Common myeloid progenitor, CD34-positive (primary cell): ENCODE measurements around the gene CLSTN2.

Experiments
- CTCF ChIA-PET: fragments of 350-600 bp; sonication (Branson Sonifier 250); formaldehyde crosslinking; loops from one replicate; lab custom pipeline; 2021; ENCODE audit warnings: antibody characterized with exemption; lab: Charles Lee
- POLR2A ChIA-PET: fragments of 350-600 bp; sonication (Branson Sonifier 250); formaldehyde crosslinking; loops from one replicate; lab custom pipeline; 2021; ENCODE audit warnings: antibody characterized with exemption; lab: Charles Lee
- DNase-seq, 3 donors: peaks; one replicate each; pipeline versions ENCODE4 v3.0.0 to v3.0.0-alpha.2; 2013
- H3K27ac ChIP-seq, 2 experiments: 1 replicate in 1 of 2; 2 replicates in 1 of 2; pipeline ENCODE4 v1.7.0; 2013; ENCODE audit warnings: inconsistent platforms in 2 of 2, low read length in 2 of 2, mild to moderate bottlenecking in 2 of 2, low read depth in 1 of 2, moderate library complexity in 1 of 2; ENCODE audit not compliant: severe bottlenecking in 2 of 2, insufficient read depth in 1 of 2, poor library complexity in 1 of 2
- H3K27me3 ChIP-seq, 5 experiments: replicated peaks in 2 of 5; 1 replicate in 3 of 5; 2 replicates in 2 of 5; pipeline versions ENCODE4 v1.6.1 to v1.7.0; 2013; ENCODE audit warnings: low read length in 4 of 5, mild to moderate bottlenecking in 2 of 5, moderate library complexity in 2 of 5, inconsistent platforms in 1 of 5; ENCODE audit not compliant: insufficient read depth in 5 of 5, control insufficient read depth in 4 of 5
- H3K36me3 ChIP-seq, 4 experiments: 1 replicate in 2 of 4; 2 replicates in 2 of 4; pipeline versions ENCODE4 v1.6.1 to v1.7.0; 2013; ENCODE audit warnings: low read length in 3 of 4, control low read depth in 1 of 4, mild to moderate bottlenecking in 1 of 4; ENCODE audit not compliant: control insufficient read depth in 4 of 4, insufficient read depth in 4 of 4
- H3K4me1 ChIP-seq, 4 experiments: 1 replicate in 3 of 4; 2 replicates in 1 of 4; pipeline versions ENCODE4 v1.6.1 to v1.7.1; 2013; ENCODE audit warnings: low read length in 3 of 4, mild to moderate bottlenecking in 3 of 4, control low read depth in 1 of 4, inconsistent platforms in 1 of 4, moderate library complexity in 1 of 4; ENCODE audit not compliant: control insufficient read depth in 4 of 4, insufficient read depth in 4 of 4; ENCODE audit errors: control extremely low read depth in 1 of 4
- H3K4me3 ChIP-seq, 7 experiments: 1 replicate in 4 of 7; 2 replicates in 3 of 7; pipeline versions ENCODE4 v1.5.1 to v1.7.0; 2013; ENCODE audit warnings: mild to moderate bottlenecking in 7 of 7, low read length in 6 of 7, moderate library complexity in 6 of 7, inconsistent platforms in 2 of 7, low read depth in 2 of 7, control low read depth in 1 of 7; ENCODE audit not compliant: insufficient read depth in 4 of 7, control insufficient read depth in 1 of 7; ENCODE audit errors: extremely low read depth in 1 of 7
- H3K9me3 ChIP-seq, 5 experiments: 1 replicate in 4 of 5; 2 replicates in 1 of 5; pipeline versions ENCODE4 v1.6.1 to v1.7.1; 2013; ENCODE audit warnings: low read length in 4 of 5, mild to moderate bottlenecking in 2 of 5, inconsistent platforms in 1 of 5, low read depth in 1 of 5, moderate library complexity in 1 of 5; ENCODE audit not compliant: control insufficient read depth in 4 of 5, insufficient read depth in 2 of 5; ENCODE audit errors: control extremely low read depth in 1 of 5
- WGBS: methylation state at CpG from one replicate; pipeline ENCODE4 v1.1.5; 2013; ENCODE audit not compliant: insufficient coverage; 5-methylcytosine and 5-hydroxymethylcytosine counted together

Gene CLSTN2

GRCh38 chr3:140603766-140604165, 668.8 kb downstream of the CLSTN2 start:
- Histone ChIP-seq H3K36me3 (no peaks in the 10 kb centered on the region), H3K27me3 (no peaks in the 10 kb centered on the region), H3K4me1 (no peaks in the 10 kb centered on the region), H3K4me3 (no peak overlapping the region), H3K27ac (no peak overlapping the region), H3K9me3 (peaks cover 0 to 3% (median 0%) of the 10 kb centered on the region in 5 experiments)
- no peak for DNase-seq
- ChIA-PET CTCF (no interaction called here), POLR2A (no interaction called here)
- WGBS, result no CpG with 5 or more reads among the region's 3 CpGs

- POLR2A ChIA-PET, result no interaction called here
- Histone ChIP-seq H3K27me3 (peaks cover 0 to 2% (median 0%) of the 10 kb centered on the region in 5 experiments), H3K36me3 (no peaks in the 10 kb centered on the region), H3K9me3 (peaks cover 0 to 3% (median 0%) of the 10 kb centered on the region in 5 experiments), H3K27ac (no peak overlapping the region), H3K4me3 (no peak overlapping the region), H3K4me1 (no peaks in the 10 kb centered on the region)
- WGBS, result 90% methylated on average over 2 of the region's 3 CpGs
- no peak for DNase-seq
- CTCF ChIA-PET, result no interaction called here
Measured at GRCh38 chr3:140610544-140610943, 675.6 kb downstream of the CLSTN2 start.

GRCh38 chr3:140614001-140614400, 679.0 kb downstream of the CLSTN2 start:
- ChIA-PET CTCF (no interaction called here), POLR2A (no interaction called here)
- Histone ChIP-seq H3K4me3 (no peak overlapping the region), H3K27ac (no peak overlapping the region), H3K27me3 (peaks cover 0 to 2% (median 0%) of the 10 kb centered on the region in 5 experiments), H3K9me3 (no peaks in the 10 kb centered on the region), H3K4me1 (no peaks in the 10 kb centered on the region), H3K36me3 (no peaks in the 10 kb centered on the region)
- DNase-seq, result no peak
- WGBS, result no CpG with 5 or more reads among the region's 1 CpG

- ChIA-PET POLR2A (interaction anchor here (0.6 kb wide), 1 partner anchor 534 kb away, joined by 5 read pairs; no protein-coding TSS in a partner anchor), CTCF (no interaction called here)
- H3K27ac ChIP-seq, result no peak overlapping the region
- no peaks in the 10 kb centered on the region for H3K9me3 ChIP-seq
- no peak for DNase-seq
- no peaks in the 10 kb centered on the region for H3K36me3 ChIP-seq
- H3K4me1 ChIP-seq, result no peaks in the 10 kb centered on the region
- 70% methylated on average over 1 of the region's 2 CpGs for WGBS
- H3K27me3 ChIP-seq, result peaks cover 0 to 2% (median 0%) of the 10 kb centered on the region in 5 experiments
- H3K4me3 ChIP-seq, result no peak overlapping the region
Measured at GRCh38 chr3:140617135-140617534, 682.1 kb downstream of the CLSTN2 start.

GRCh38 chr3:140626856-140627255, 691.9 kb downstream of the CLSTN2 start:
- Histone ChIP-seq H3K4me3 (no peak overlapping the region), H3K27ac (no peak overlapping the region), H3K36me3 (no peaks in the 10 kb centered on the region), H3K9me3 (no peaks in the 10 kb centered on the region), H3K27me3 (peaks cover 0 to 7% (median 0%) of the 10 kb centered on the region in 5 experiments), H3K4me1 (no peaks in the 10 kb centered on the region)
- CTCF ChIA-PET, result no interaction called here
- DNase-seq, result no peak
- POLR2A ChIA-PET, result no interaction called here
- WGBS, result 100% methylated on average over 4 of the region's 7 CpGs
